OCI-M2 (cell line): ENCODE results near the gene NDST1.

Source experiments
- DNase-seq: peaks from one replicate; lab custom pipeline; 2025; ENCODE audit not compliant: unreplicated experiment; lab: John Stamatoyannopoulos, UW

The NDST1 gene

DNA sequence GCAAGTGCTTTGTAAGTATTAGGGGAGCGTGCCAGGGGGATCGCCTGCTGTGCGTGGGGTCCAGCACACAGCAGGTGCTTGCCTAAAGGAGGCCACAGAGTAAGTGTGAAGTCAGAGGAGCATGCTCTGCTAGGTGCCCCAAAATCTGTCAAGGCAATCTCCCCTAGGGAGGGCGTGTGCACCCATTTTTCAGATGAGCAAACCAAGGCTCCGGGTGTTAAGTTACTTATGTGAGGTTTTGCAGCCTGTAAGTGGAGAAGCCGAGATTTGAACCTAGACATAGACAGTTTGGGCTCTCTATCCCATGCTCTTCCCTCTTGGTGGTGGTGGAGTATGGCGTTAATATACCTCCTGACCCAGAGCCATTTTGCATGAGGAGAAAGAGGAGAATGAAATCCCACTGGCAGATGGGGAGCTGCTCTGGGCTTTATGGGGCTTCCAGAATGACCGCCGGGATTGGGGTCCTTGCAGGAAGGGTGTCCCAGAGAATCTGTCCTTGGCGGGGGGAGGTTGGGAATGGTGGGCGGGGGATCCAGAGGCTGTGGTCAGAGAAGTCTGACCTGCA lies 14.1 kb downstream of the NDST1 start:
- no peak for DNase-seq

DNA sequence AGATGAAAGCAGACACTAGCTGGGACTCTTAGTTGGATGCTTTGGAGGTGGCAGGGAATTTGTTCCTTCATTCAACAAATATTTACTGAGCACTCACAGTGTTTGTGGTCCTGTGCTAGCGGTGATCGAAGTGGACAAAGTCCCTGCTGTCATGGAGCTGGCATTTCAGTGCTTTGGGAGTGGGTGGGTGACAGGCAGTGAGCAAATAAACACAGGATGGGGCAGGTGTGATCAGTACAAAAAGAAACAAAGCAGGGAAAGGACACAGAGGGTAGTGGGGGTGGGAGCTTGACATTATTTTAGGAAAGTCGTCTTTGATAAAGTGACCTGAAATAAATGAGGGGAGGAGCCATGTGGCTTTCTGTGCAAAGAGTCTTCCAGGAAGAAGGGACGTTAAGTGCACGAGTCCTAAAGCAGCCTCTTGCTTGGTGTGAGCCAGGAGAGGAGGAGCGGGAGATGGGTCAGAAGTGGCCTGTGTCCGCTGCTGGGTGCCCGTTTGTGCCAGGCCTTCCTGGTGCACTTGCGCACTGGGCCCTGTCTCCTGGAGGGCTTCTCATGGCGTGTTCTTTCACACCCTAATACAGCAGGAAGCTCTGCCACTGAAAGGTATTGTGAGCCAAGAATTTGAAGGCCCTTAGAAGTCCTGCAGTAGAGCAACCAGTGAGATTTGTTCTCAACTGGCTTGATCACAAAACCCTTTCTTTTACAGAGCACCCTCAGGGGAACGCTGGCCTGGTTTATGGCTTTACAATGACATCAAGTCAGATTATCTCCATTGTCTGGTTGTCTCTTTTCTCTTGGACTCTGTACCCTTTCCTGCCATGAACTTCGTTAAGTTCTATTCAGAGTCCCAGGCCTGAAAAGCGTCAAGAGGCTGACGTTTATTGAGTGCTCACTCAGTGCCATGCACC lies 14.8 kb downstream of the NDST1 start:
- DNase-seq: no peak

DNA sequence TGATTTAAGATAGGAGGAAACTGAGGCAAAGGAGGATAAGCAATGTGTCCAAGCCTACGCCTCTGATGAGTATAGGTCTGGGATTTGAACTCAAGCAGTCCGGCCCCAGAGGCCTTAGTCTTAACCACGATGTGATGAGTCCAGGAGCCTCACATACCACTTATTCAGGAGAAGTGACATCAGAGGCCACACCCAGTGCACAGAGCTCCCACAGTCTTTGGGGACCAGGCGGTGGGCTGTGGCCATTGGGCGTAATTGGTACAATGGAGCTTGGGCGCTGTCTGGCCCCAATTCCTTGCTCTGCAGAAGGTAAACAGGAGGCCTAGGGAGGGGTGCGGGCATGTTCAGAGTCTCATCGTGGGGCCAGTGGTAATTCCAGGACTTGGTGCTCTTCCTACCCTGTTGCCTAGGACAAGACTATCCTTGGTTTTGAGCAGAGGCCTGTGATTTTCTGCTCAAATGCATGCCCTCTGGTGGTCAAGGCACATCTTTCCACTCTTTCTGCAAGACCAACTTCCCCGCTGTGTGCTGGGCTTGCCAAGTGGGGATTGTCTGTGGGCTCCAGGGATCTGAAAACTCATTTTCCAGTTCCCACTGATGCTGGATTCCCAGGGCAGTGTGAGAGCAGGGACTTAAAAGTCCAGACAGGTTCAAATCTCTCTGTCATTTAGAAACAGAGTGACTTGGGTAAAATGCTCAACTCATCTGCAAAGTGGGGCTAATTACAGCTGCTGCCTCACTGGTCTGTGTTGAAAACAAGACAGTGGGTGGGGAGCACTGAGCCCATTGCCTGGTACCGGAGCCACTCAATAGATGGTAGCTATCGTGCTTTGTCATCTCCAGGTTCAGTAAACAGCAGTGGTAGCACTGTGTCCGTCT lies 15.8 kb downstream of the NDST1 start:
- no peak for DNase-seq

DNA sequence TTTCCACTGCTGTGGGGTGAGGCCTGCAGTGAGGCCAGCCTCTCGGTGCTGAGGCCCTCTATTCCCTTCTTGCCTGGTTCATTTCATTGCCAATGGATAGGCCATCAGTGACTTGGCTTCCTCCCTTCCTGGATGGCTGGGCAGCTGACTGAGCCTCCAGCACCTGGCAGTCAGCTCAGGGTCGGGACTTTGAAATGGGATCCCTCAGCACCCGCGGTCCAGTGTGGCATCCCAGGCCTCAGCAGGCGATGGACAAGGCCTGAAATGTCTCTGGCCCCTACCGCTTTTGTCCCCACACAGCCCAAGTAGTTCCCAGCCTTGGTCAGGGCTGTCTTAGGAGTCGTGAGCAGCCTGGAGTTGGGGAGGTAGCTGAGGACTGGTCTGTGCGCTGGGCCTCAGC lies 17.2 kb downstream of the NDST1 start:
- DNase-seq: no peak

DNA sequence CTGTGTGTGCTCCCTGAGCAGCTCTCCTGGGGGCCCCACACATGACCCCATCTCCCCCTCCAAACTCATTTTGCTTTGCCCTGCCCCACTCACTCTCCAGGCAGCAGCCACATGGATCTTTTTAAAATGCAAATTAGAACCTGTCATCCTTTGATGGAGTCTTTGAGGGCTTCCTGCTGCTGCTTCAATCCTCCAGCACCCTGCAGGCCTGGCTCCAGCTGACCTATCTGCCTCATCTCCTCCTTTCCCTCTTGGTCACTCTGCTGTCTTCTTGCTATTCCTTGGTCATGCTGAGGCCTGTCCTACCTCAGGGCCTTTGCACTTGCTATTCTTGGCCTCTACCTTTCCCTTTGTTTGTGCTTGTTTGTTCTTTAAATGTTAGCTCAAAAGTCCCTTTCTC lies 17.9 kb downstream of the NDST1 start:
- DNase-seq: no peak

DNA sequence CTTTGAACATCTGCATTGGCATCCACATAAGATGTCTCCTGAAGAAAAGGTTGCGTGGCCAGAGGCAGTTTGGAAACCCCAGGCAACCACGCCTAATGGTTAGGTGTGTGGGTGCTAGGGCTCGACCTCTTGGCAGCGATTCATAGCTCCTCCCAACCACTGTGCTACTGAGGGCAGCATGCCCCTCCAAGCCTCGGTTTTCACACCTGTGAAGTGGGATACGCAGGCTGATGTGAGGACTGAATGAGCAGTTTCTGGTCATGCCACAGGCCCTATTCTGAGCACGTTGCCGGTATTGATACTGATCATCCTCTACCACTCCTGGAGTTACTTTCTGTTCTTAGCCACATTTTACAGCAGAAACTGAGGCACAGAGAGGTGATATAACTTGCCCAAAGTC lies 19.1 kb downstream of the NDST1 start:
- DNase-seq: no peak

DNA sequence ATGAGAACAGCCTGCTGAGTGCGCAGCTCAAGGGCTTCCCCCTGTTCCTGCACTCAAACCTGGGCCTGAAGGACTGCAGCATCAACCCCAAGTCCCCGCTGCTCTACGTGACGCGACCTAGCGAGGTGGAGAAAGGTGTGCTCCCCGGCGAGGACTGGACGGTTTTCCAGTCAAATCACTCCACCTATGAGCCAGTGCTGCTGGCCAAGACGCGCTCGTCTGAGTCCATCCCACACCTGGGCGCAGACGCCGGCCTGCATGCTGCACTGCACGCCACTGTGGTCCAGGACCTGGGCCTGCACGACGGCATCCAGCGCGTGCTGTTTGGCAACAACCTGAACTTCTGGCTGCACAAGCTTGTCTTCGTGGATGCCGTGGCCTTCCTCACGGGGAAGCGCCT lies 19.9 kb downstream of the NDST1 start:
- no peak for DNase-seq

DNA sequence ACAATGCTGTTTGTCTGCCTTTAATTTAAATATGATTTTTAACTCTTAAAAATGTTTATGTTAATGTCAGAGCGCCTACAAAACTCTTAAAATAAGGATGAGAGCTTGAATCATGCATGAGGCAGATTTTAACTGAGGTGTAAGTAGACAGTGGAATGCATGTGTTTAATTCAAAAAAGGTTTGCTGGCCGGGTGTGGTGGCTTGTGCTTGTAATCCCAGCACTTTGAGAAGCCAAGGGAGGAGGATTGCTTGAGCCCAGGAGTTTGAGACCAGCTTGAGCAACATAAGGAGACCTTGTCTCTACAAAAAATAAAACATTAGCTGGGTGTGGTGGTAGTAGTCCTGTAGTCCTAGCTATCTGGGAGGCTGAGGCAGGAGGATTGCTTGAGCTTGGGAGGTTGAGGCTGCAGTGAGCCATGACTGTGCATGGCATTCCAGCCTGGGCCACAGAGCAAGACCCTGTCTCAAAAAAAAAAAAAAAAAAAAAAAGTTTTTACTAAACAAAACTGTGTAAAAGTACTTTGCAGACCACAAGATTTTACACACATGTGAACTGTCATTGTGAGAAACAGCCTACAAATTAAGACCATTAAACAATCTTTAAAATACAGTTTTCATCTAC lies 21.1 kb downstream of the NDST1 start:
- DNase-seq: no peak

DNA sequence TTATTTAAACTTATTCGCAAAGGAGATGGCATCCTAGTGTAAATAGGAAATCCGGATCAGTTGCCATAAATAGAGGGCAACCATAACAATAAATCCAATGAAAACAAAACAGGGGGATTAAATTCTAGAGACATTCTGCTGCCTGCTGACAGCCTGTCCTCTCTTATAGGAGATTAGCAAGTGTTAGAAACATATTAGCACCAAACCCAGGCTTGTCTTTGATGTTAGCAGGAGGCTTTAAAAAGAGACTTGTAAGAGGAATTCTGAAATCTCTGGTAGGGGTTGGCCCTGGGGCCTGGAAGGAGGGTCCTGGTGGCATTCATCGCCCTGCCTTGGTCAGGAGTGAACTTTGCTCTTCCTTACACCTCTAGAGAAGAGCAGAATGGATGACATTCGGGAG lies 21.6 kb downstream of the NDST1 start:
- no peak for DNase-seq

DNA sequence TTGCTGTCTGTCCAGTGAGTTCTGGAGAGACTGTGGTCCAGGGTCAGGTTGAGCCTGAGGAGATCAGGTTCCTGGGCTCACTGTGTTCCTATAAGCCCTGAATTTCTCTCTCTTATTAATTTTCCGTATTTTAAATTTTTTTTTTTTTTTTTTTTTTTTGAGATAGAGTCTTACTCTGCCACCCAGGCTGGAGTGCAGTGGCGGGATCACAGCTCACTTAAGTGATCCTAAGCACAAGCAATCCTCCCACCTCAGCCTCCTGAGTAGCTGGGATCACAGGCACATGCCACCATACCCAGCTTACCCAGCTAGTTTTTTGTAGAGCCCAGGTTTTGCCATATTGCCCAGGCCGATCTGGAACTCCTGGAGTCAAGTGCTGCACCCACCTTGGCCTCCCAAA lies 22.5 kb downstream of the NDST1 start:
- DNase-seq: no peak

DNA sequence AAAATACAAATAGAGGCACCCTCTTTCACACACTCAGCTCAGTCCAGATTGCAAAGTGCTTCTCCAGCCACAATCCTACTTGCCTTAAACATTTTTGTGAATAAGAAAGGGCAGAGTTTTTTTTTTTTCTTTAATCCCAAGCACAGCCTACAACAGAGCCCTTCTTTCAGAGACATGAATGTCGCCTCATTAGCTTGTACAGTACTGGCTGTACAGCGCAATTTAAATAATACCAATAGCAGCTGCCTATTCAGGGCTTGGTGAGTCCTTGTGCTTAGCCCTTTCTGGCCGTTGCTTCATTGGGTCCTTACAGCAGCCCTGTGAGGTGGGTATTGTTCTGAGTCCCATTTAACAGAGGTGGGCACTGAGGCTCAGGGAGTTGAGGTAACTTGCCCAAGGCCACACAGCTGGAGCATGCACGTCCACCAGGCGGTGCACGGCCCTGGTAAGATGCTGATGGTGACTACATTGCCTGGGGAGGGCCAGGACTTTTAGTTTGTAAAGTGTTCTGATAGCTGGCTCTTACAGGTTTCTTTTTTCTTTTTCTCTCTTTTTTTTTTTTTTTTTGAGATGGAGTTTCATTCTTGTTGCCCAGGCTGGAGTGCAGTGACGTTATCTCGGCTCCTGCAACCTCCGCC lies 23.1 kb downstream of the NDST1 start:
- no peak for DNase-seq

DNA sequence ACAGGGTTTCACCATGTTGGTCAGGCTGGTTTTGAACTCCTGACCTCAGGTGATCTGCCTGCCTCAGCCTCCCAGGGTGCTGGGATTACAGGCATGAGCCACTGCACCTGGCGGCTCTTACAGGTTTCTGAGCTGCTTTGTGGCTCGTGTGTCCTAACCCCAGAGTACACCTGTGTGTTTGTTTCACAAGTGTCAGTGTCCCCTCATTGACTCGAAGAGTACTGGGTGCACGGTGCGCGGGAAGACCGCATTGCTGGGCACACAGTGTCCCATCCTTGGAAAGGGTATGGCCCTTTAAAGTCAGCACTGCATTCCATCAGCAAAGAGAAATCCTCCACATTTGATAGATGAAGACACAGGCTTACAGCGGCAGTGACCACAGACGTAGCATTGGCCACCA lies 23.8 kb downstream of the NDST1 start:
- DNase-seq: no peak

DNA sequence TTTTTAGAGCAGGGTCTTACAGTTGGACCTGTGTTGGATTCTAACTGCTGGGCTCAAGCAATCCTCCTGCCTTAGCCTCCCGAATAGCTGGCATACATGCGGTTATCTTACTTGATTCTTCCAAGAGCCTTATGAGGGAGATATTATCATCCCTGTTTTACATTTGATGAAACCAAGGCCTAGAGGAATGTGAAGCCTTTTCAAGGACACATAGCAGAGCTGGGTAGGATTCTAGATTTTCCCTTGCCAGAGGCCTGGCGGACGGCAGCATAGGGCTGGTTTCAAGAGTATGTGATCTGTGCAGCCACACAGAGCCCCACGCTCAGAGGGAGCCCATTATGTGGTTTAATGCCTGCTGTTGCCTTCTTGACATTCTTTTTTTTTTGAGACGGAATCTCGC lies 24.2 kb downstream of the NDST1 start:
- DNase-seq: no peak

DNA sequence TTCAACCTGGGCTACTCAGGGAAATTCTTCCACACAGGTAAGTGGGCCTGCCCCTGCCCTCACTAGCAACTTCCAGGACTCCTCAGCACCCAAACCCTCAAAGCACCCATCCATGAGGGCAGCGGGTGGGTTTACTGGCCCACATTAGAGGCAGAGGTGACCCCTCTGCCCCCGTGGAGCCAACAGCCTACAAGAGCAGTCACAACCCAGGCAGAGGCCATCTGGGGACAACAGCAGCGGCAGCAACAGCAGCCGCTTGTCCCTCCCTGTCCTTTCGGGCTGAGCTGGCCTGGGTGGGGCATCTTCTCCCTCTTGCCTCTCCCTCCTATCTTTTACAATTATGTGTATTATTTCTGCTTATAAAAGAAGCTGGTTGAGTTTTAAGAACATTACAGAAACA lies 25.1 kb downstream of the NDST1 start:
- no peak for DNase-seq

DNA sequence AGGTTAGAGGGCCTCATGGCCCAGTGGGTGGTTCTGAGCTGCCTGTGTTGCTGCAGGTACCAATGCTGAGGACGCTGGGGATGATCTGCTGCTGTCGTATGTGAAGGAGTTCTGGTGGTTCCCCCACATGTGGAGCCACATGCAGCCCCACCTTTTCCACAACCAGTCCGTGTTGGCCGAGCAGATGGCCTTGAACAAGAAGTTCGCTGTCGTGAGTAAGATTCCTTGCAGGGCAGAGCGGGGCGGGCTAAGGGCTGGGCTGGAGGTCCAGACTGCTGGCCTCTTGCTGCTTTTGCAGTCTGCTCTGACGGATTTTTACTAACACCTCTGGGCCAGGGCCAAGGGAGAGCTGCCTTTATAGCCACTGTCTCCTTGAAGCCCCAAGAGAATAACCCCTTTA lies 26.9 kb downstream of the NDST1 start:
- no peak for DNase-seq

DNA sequence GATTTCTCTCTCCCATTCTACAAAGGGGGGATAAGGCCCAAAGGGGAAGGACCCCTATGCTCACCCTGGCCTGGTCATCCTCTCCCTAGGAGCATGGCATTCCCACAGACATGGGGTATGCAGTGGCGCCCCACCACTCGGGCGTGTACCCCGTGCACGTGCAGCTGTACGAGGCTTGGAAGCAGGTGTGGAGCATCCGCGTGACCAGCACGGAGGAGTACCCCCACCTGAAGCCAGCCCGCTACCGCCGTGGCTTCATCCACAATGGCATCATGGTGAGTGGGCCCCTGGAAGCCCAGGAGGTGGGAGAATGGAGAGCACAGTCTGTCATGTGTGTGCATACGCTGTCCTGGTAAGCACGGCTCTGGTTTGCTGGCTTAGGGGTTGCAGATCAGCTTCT lies 27.7 kb downstream of the NDST1 start:
- DNase-seq: no peak

DNA sequence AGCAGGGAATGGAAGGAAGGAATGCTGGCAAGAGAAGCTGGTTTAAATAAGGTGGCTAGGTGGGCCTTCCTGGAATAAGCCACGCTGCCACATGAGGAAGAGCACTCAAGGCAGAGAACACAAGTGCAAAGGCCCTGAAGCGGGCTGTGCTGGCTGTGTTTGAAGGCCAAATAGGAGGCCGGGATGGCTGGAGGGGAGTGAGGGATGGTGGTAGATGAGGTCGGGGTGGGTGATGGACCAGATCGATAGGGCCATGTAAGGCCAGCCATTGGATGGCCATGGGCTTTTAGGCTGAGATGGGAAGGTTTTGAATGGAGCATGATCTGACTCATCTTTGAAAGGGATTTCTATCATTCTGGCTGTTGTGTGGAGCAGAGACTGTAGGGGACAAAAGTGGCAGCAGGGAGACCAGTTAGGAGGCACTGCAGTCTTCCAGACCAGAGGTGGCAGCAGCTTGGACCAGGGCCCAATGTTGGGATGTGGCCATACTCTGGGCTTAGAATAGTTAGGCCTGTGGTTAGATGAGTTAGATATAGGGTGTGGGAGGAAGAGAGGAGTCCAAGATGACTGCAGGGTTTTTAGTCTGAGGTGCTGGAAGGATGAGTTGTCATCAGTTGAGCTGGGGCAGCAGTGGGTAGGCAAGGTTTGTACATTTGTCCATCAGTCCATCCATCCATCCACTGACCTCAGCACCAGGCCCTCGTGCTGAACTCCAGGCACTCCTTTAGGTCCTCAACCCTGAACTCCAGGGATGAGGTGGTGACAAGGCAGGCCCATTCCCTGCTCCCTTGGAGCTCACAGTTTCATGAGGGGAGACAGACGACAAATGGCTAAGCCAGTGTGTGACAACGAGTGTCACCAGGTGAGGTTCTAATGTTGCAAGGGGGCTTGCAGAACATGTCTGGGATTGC lies 30.3 kb downstream of the NDST1 start:
- no peak for DNase-seq

DNA sequence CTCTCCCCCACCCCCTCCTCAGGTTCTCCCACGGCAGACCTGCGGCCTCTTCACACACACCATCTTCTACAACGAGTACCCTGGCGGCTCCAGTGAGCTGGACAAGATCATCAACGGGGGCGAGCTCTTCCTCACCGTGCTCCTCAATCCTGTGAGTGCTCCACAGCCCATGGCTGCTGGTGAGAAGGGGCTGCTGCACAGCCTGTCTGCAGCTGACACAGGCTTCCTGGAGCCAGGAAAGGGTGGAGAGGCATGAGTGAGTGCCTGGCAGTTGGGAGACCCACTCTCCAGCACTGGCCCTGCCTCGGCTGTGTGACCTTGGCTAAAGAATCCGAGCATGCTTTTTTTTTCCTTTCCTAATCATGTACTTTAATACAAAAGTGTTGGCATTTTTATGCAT lies 31.3 kb downstream of the NDST1 start:
- DNase-seq: no peak

DNA sequence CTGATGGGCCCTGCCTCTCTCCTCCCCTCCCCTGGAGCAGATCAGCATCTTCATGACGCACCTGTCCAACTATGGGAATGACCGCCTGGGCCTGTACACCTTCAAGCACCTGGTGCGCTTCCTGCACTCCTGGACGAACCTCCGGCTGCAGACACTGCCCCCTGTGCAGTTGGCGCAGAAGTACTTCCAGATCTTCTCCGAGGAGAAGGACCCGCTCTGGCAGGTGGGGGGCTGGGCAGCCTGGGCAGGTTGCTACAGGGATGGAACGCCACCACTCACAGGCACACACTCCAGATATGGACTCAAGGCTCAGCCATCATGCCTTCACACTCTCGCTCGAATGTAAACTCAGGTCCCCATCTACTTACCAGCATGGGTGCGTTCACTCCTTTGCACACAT lies 32.1 kb downstream of the NDST1 start:
- no peak for DNase-seq
